ENCODE measurements around the gene HSPB7.
A peak's percentile ranks its signal among the peaks of the same experiment; 100 is the strongest.
"Not testable (repeated sequence)": the region's sequence is repeated elsewhere in the genome, so short reads cannot be mapped to it uniquely, and the experiment has no call there.

The HSPB7 gene

GRCh38 chr1:16022393-16022792 lies 4.5 kb upstream of the HSPB7 start:
- DNase-seq (ENCODE audit: low read depth in 2 of 2) = no peak

GRCh38 chr1:16021681-16022080 lies 3.8 kb upstream of the HSPB7 start, which contains the start of gene CLCNKA:
CLCNKA (plus strand) TSS chr1:16022036; CDS start chr1:16022620, 584 bp downstream.
- DNase-seq (ENCODE audit: low read depth in 2 of 2) = no peak

GRCh38 chr1:16020878-16021277 lies 3.0 kb upstream of the HSPB7 start:
- not testable (repeated sequence) for DNase-seq (ENCODE audit: low read depth in 2 of 2)

- no peak for DNase-seq (ENCODE audit: low read depth in 2 of 2)
Measured at GRCh38 chr1:16020325-16020724, 2.5 kb upstream of the HSPB7 start.

GRCh38 chr1:16019644-16020277 lies 1.9 kb upstream of the HSPB7 start:
- DNase-seq (ENCODE audit: low read depth in 2 of 2) = no peak

- no peak for DNase-seq (ENCODE audit: low read depth in 2 of 2)
Measured at GRCh38 chr1:16018749-16019643, 1.2 kb upstream of the HSPB7 start.

GRCh38 chr1:16018308-16018707 lies 465 bp upstream of the HSPB7 start:
- DNase-seq (ENCODE audit: low read depth in 2 of 2) = no peak

GRCh38 chr1:16017076-16017460 lies 775 bp downstream of the HSPB7 start:
- DNase-seq (ENCODE audit: low read depth in 2 of 2) = no peak

GRCh38 chr1:16015960-16016901 lies 1.6 kb downstream of the HSPB7 start:
- no peak for DNase-seq (ENCODE audit: low read depth in 2 of 2)

GRCh38 chr1:16015491-16015890 lies 2.4 kb downstream of the HSPB7 start:
- DNase-seq (ENCODE audit: low read depth in 2 of 2) = no peak

GRCh38 chr1:16014509-16015482 lies 3.0 kb downstream of the HSPB7 start:
- no peak for DNase-seq (ENCODE audit: low read depth in 2 of 2)

- DNase-seq (ENCODE audit: low read depth in 2 of 2) = no peak
Measured at GRCh38 chr1:16013908-16014258, 4.0 kb downstream of the HSPB7 start.

GRCh38 chr1:16013220-16013907 lies 4.5 kb downstream of the HSPB7 start:
- DNase-seq (ENCODE audit: low read depth in 2 of 2) = peak; percentile 43 to 46

- DNase-seq (ENCODE audit: low read depth in 2 of 2) = peak; percentile 12 to 18
Measured at GRCh38 chr1:16012590-16013219, 5.1 kb downstream of the HSPB7 start.

GRCh38 chr1:16011936-16012589 lies 5.8 kb downstream of the HSPB7 start:
- DNase-seq (ENCODE audit: low read depth in 2 of 2) = no peak

GRCh38 chr1:16010837-16011236 lies 7.0 kb downstream of the HSPB7 start:
- DNase-seq (ENCODE audit: low read depth in 2 of 2) = no peak

GRCh38 chr1:16009678-16010077 lies 8.2 kb downstream of the HSPB7 start:
- DNase-seq (ENCODE audit: low read depth in 2 of 2) = no peak

- peak; percentile 66 to 71 for DNase-seq (ENCODE audit: low read depth in 2 of 2)
Measured at GRCh38 chr1:16009030-16009460, 8.8 kb downstream of the HSPB7 start.

- no peak for DNase-seq (ENCODE audit: low read depth in 2 of 2)
Measured at GRCh38 chr1:16007671-16008341, 10.0 kb downstream of the HSPB7 start.

Measured in activated CD4-positive, alpha-beta T cell treated with anti-CD3 and anti-CD28 coated beads for 24 hours (primary cell).